ENCODE results near the gene RAB3GAP2. TPM values are rescaled to one million over a fixed set of nuclear protein-coding genes. Genes with fewer than 3 reads are reported as not detected.
"Not testable (repeated sequence)": the region's sequence is repeated elsewhere in the genome, so short reads cannot be mapped to it uniquely, and the experiment has no call there.

The RAB3GAP2 gene
- total and polyA plus RNA-seq, 10 of the 15 experiments (the other 5 are each of a cell fraction or from before 2014, with no cell fraction given), result 11.9 to 51.1 (median 24.4) TPM

DNA sequence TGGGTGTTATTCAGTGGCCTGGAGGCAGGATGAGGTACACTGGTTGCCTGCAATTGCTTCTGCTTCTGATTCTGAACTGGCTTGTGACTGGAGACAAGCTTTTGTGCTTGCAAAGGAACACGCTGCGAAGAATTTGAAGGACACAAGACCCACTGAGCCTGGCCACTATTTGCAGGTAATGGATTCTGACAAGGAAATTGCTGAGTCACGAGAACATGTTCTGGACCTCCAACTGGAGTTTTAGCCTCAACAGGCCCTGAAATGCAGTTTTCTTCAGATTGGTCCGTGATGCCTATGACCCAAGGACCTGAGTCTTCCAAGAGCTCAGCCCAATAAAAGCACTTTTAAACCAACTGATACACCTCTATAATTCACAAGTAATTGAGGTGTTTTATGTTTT lies 4.6 kb downstream of the RAB3GAP2 start:
- in situ Hi-C loops (cut with MboI), result no loop called here
- H3K36me3 ChIP-seq (ENCODE audit: control insufficient read depth in 2 of 2, insufficient read depth in 2 of 2, low read length in 1 of 2), result peaks cover 1 to 14% of the 10 kb centered on the region in 2 experiments; a peak in 3 of 4 replicates
- ChIA-PET CTCF (interaction anchor here (1.0 to 6.1 kb wide), 6 partner anchors 9 to 51 kb away, joined by 3 to 29 read pairs (median 4); no protein-coding TSS in a partner anchor), SMC1A (ENCODE audit: uncharacterized antibody, unreplicated experiment) (interaction anchor here (0.8 to 17.4 kb wide), 2 partner anchors 33 to 50 kb away, joined by 3 to 250 read pairs; no protein-coding TSS in a partner anchor), POLR2A (interaction anchor here (1.1 kb wide), 1 partner anchor 43 kb away, joined by 3 read pairs; no protein-coding TSS in a partner anchor), RAD21 (ENCODE audit: unreplicated experiment) (interaction anchor here (7.9 kb wide), 1 partner anchor 45 kb away, joined by 189 read pairs; no protein-coding TSS in a partner anchor)
- intact Hi-C loops (cut with micrococcal nuclease; ENCODE audit: unreplicated experiment), result no loop called here
- ATAC-seq, result no peak
- H3K27ac ChIP-seq (ENCODE audit: control insufficient read depth, insufficient read depth), result no peak overlapping the region
- H4K20me1 ChIP-seq (ENCODE audit: control insufficient read depth, insufficient read depth), result no peaks in the 10 kb centered on the region
- no peak overlapping the region for H3K4me2 ChIP-seq (ENCODE audit: control insufficient read depth, insufficient read depth)
- BruUV-seq (replicated peaks), result no TSS peak
- H3K4me1 ChIP-seq (ENCODE audit: control insufficient read depth, insufficient read depth, low read length), result peaks cover 1% of the 10 kb centered on the region; the same call in 1 of the 2 replicates
- FAIRE-seq, result no peak
- no peak for TF ChIP-seq MYB (IDR thresholded peaks at IDR 0.05; ENCODE audit: borderline replicate concordance, low read depth, low read length)
- TF ChIP-seq CBX3 (IDR thresholded peaks at IDR 0.05; ENCODE audit: borderline replicate concordance, low read depth), result no peak
- no peak overlapping the region for H2AFZ ChIP-seq (ENCODE audit: control insufficient read depth, low read depth, low read length)
- no peak overlapping the region for H3K4me3 ChIP-seq
- DNase-seq (ENCODE audit: low read depth, low spot score), result no peak
- H3K79me2 ChIP-seq (ENCODE audit: control insufficient read depth, insufficient read depth, low read length), result peaks cover 66% of the 10 kb centered on the region
- WGBS (ENCODE audit: insufficient coverage, insufficient replicate concordance, low lambda C conversion rate, missing lambda C conversion rate), result 97% methylated on average over 4 of the region's 4 CpGs
- H3K9ac ChIP-seq (ENCODE audit: control insufficient read depth, insufficient read depth, low read length), result no peak overlapping the region
- peaks cover 20% of the 10 kb centered on the region for H3K9me3 ChIP-seq (replicated peaks; ENCODE audit: control insufficient read depth, insufficient read depth, low read length)
- H3K27me3 ChIP-seq (replicated peaks in 1 of 2; ENCODE audit: control insufficient read depth in 2 of 2, insufficient read depth in 2 of 2, low read length in 1 of 2), result no peaks in the 10 kb centered on the region

DNA sequence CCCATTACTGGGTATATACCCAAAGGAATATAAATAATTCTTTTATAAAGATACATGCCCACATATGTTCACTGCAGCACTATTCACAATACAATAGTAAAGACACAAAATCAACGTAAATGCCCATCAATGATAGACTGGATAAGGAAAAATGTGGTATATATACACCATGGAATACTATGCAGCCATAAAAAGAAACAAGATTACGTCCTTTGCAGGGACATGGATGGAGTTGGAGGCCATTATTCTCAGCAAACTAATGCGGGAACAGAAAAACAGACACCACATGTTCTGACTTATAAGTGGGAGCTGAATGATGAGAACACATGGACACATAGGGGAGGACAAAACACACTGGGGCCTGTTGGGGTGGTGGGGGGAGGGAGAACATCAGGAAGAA lies 12.0 kb downstream of the RAB3GAP2 start:
- H3K27me3 ChIP-seq (replicated peaks in 1 of 2; ENCODE audit: control insufficient read depth in 2 of 2, insufficient read depth in 2 of 2, low read length in 1 of 2); SMC1A ChIA-PET (ENCODE audit: uncharacterized antibody, unreplicated experiment); H2AFZ ChIP-seq (ENCODE audit: control insufficient read depth, low read depth, low read length); H3K36me3 ChIP-seq (ENCODE audit: control insufficient read depth in 2 of 2, insufficient read depth in 2 of 2, low read length in 1 of 2); H3K4me3 ChIP-seq; ATAC-seq; H3K9ac ChIP-seq (ENCODE audit: control insufficient read depth, insufficient read depth, low read length); H3K27ac ChIP-seq (ENCODE audit: control insufficient read depth, insufficient read depth); FAIRE-seq; H4K20me1 ChIP-seq (ENCODE audit: control insufficient read depth, insufficient read depth); RAD21 ChIA-PET (ENCODE audit: unreplicated experiment); in situ Hi-C loops (cut with MboI); intact Hi-C loops (cut with micrococcal nuclease; ENCODE audit: unreplicated experiment); DNase-seq (ENCODE audit: low read depth, low spot score); H3K4me2 ChIP-seq (ENCODE audit: control insufficient read depth, insufficient read depth); H3K4me1 ChIP-seq (ENCODE audit: control insufficient read depth, insufficient read depth, low read length); BruUV-seq (replicated peaks): not testable (repeated sequence)
- Histone ChIP-seq H3K9me3 (replicated peaks; ENCODE audit: control insufficient read depth, insufficient read depth, low read length) (peaks cover 19% of the 10 kb centered on the region), H3K79me2 (ENCODE audit: control insufficient read depth, insufficient read depth, low read length) (peaks cover 18% of the 10 kb centered on the region)
- ChIA-PET POLR2A (interaction anchor here (1.3 kb wide), 1 partner anchor 41 kb away, joined by 3 read pairs; no protein-coding TSS in a partner anchor), CTCF (interaction anchor here (1.6 kb wide), 1 partner anchor 36 kb away, joined by 4 read pairs; no protein-coding TSS in a partner anchor)
- WGBS (ENCODE audit: insufficient coverage, insufficient replicate concordance, low lambda C conversion rate, missing lambda C conversion rate), result 98% methylated on average over 3 of the region's 3 CpGs

DNA sequence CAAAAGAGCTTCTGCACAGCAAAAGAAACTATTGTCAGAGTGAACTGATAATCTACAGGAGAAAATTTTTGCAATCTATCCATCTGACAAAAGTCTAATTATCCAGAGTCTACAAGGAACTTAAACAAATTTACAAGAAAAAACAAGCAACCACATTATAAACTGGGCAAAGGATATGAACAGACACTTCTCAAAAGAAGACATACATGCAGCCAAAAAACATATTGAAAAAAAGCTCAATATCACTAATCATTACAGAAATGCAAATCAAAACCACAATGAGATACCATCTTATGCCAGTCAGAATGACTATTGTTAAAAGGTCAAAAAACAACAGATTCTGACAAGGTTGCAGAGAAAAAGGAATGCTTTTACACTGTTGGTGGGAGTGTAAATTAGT lies 12.5 kb downstream of the RAB3GAP2 start:
- SMC1A ChIA-PET (ENCODE audit: uncharacterized antibody, unreplicated experiment), result interaction anchor here (1.3 kb wide), 1 partner anchor 25 kb away, joined by 4 read pairs; no protein-coding TSS in a partner anchor
- DNase-seq (ENCODE audit: low read depth, low spot score); BruUV-seq (replicated peaks); intact Hi-C loops (cut with micrococcal nuclease; ENCODE audit: unreplicated experiment); H3K9ac ChIP-seq (ENCODE audit: control insufficient read depth, insufficient read depth, low read length); H3K36me3 ChIP-seq (ENCODE audit: control insufficient read depth in 2 of 2, insufficient read depth in 2 of 2, low read length in 1 of 2); H4K20me1 ChIP-seq (ENCODE audit: control insufficient read depth, insufficient read depth); RAD21 ChIA-PET (ENCODE audit: unreplicated experiment); H3K4me1 ChIP-seq (ENCODE audit: control insufficient read depth, insufficient read depth, low read length); in situ Hi-C loops (cut with MboI); FAIRE-seq; H3K4me2 ChIP-seq (ENCODE audit: control insufficient read depth, insufficient read depth); H3K27ac ChIP-seq (ENCODE audit: control insufficient read depth, insufficient read depth); ATAC-seq; H2AFZ ChIP-seq (ENCODE audit: control insufficient read depth, low read depth, low read length); H3K4me3 ChIP-seq; H3K27me3 ChIP-seq (replicated peaks in 1 of 2; ENCODE audit: control insufficient read depth in 2 of 2, insufficient read depth in 2 of 2, low read length in 1 of 2); CTCF ChIA-PET: not testable (repeated sequence)
- H3K9me3 ChIP-seq (replicated peaks; ENCODE audit: control insufficient read depth, insufficient read depth, low read length), result peaks cover 19% of the 10 kb centered on the region
- H3K79me2 ChIP-seq (ENCODE audit: control insufficient read depth, insufficient read depth, low read length), result peaks cover 18% of the 10 kb centered on the region
- POLR2A ChIA-PET, result interaction anchor here (1.3 kb wide), 1 partner anchor 40 kb away, joined by 3 read pairs; no protein-coding TSS in a partner anchor

DNA sequence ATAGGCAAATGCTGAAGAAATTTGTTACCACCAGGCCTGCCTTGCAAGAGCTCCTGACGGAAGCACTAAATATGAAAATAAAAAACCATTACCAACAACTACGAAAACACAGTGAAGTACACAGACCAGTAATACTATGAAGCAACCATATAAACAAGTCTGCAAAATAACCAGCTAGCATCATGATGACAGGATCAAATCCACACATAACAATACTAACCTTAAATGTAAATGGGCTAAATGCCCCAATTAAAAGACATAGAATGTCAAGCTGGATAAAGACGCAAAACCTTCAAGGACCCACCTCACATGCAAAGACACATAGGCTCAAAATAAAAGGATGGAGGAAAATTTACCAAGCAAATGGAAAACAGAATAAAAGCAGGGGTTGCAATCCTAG lies 16.1 kb downstream of the RAB3GAP2 start:
- H3K27me3 ChIP-seq (replicated peaks in 1 of 2; ENCODE audit: control insufficient read depth in 2 of 2, insufficient read depth in 2 of 2, low read length in 1 of 2); H4K20me1 ChIP-seq (ENCODE audit: control insufficient read depth, insufficient read depth); POLR2A ChIA-PET; in situ Hi-C loops (cut with MboI); intact Hi-C loops (cut with micrococcal nuclease; ENCODE audit: unreplicated experiment); DNase-seq (ENCODE audit: low read depth, low spot score); H3K27ac ChIP-seq (ENCODE audit: control insufficient read depth, insufficient read depth); BruUV-seq (replicated peaks); H2AFZ ChIP-seq (ENCODE audit: control insufficient read depth, low read depth, low read length); ATAC-seq; H3K4me2 ChIP-seq (ENCODE audit: control insufficient read depth, insufficient read depth); H3K4me3 ChIP-seq; FAIRE-seq; H3K9ac ChIP-seq (ENCODE audit: control insufficient read depth, insufficient read depth, low read length); H3K4me1 ChIP-seq (ENCODE audit: control insufficient read depth, insufficient read depth, low read length); RAD21 ChIA-PET (ENCODE audit: unreplicated experiment): not testable (repeated sequence)
- Histone ChIP-seq H3K9me3 (replicated peaks; ENCODE audit: control insufficient read depth, insufficient read depth, low read length) (peaks cover 22% of the 10 kb centered on the region), H3K79me2 (ENCODE audit: control insufficient read depth, insufficient read depth, low read length) (peaks cover 16% of the 10 kb centered on the region), H3K36me3 (ENCODE audit: control insufficient read depth in 2 of 2, insufficient read depth in 2 of 2, low read length in 1 of 2) (peaks cover 6 to 18% of the 10 kb centered on the region in 2 experiments)
- ChIA-PET CTCF (interaction anchor here (1.9 kb wide), 1 partner anchor 14 kb away, joined by 4 read pairs; no protein-coding TSS in a partner anchor), SMC1A (ENCODE audit: uncharacterized antibody, unreplicated experiment) (interaction anchor here (2.7 kb wide), 1 partner anchor 14 kb away, joined by 11 read pairs; no protein-coding TSS in a partner anchor)
- 80% methylated on average over 3 of the region's 3 CpGs for WGBS (ENCODE audit: insufficient coverage, insufficient replicate concordance, low lambda C conversion rate, missing lambda C conversion rate)
